MM.1S (cell line): ENCODE data around the gene ABHD16A.

Source experiments
- DNase-seq: peaks from one replicate; pipeline ENCODE4 v3.0.0-alpha.2; 2015
- H2AFZ ChIP-seq: fragments of 300-600 bp; sonication (generic); 2 replicates; pipeline ENCODE4 v1.6.0; 2016; ENCODE audit warnings: antibody characterized with exemption, low read length
- H3F3A ChIP-seq: fragments of 300-600 bp; sonication (generic); 2 replicates; pipeline ENCODE4 v1.6.1; 2016; ENCODE audit warnings: mild to moderate bottlenecking, antibody characterized with exemption, low read length, moderate library complexity, mixed read lengths; ENCODE audit not compliant: insufficient read depth
- H3K27ac ChIP-seq: fragments of 300-600 bp; sonication (generic); 2 replicates; pipeline ENCODE4 v1.5.1; 2016; ENCODE audit warnings: mild to moderate bottlenecking, low read length
- H3K27me3 ChIP-seq: fragments of 300-600 bp; sonication (generic); replicated peaks from 2 replicates; pipeline ENCODE4 v1.6.0; 2016; ENCODE audit warnings: low read length; ENCODE audit not compliant: insufficient read depth
- H3K36me3 ChIP-seq: fragments of 300-600 bp; sonication (generic); replicated peaks from 2 replicates; pipeline ENCODE4 v1.6.1; 2016; ENCODE audit warnings: mild to moderate bottlenecking, low read length, mixed read lengths; ENCODE audit not compliant: insufficient read depth
- H3K4me1 ChIP-seq: fragments of 300-600 bp; sonication (generic); 2 replicates; pipeline ENCODE4 v1.6.1; 2016; ENCODE audit warnings: low read length, mixed read lengths
- H3K4me2 ChIP-seq: fragments of 300-600 bp; sonication (generic); 2 replicates; pipeline ENCODE4 v1.6.0; 2016; ENCODE audit warnings: low read depth, low read length
- H3K4me3 ChIP-seq: fragments of 300-600 bp; sonication (generic); 2 replicates; pipeline ENCODE4 v1.5.1; 2016; ENCODE audit warnings: low read length, mixed read lengths
- H3K79me2 ChIP-seq: fragments of 300-600 bp; sonication (generic); 2 replicates; pipeline ENCODE4 v1.6.1; 2016; ENCODE audit warnings: mixed run types, low read length, mixed read lengths
- H3K9ac ChIP-seq: fragments of 300-600 bp; sonication (generic); 2 replicates; pipeline ENCODE4 v1.6.1; 2016; ENCODE audit warnings: low read length, mixed read lengths
- H3K9me2 ChIP-seq: fragments of 300-600 bp; sonication (generic); replicated peaks from 2 replicates; pipeline ENCODE4 v1.6.1; 2016; ENCODE audit warnings: mild to moderate bottlenecking, low read length, mixed read lengths; ENCODE audit not compliant: insufficient read depth
- H3K9me3 ChIP-seq: fragments of 300-600 bp; sonication (generic); replicated peaks from 2 replicates; pipeline ENCODE4 v1.6.1; 2016; ENCODE audit warnings: mild to moderate bottlenecking, low read length, mixed read lengths; ENCODE audit not compliant: insufficient read depth
- H4K20me1 ChIP-seq: fragments of 300-600 bp; sonication (generic); 2 replicates; pipeline ENCODE4 v1.6.1; 2016; ENCODE audit warnings: mild to moderate bottlenecking, low read length, moderate library complexity, mixed read lengths; ENCODE audit not compliant: insufficient read depth
- EZH2 ChIP-seq: fragments of 300-600 bp; sonication (generic); optimal IDR thresholded peaks from 2 replicates; pipeline ENCODE3; 2017; ENCODE audit warnings: low read depth, mild to moderate bottlenecking, antibody characterized with exemption, low read length, mixed read lengths
- EZH2phosphoT487 ChIP-seq: fragments of 300-600 bp; sonication (generic); IDR thresholded peaks from 2 replicates; pipeline ENCODE4 v1.6.1; 2018; ENCODE audit warnings: antibody characterized with exemption, low read length
- TF ChIP-seq, protein P1 (sequence below): fragments of 300-600 bp; sonication (generic); IDR thresholded peaks from 2 replicates; pipeline ENCODE4 v1.5.1; 2016; ENCODE audit warnings: antibody characterized with exemption, low read length, mixed read lengths

The ABHD16A gene

DNA sequence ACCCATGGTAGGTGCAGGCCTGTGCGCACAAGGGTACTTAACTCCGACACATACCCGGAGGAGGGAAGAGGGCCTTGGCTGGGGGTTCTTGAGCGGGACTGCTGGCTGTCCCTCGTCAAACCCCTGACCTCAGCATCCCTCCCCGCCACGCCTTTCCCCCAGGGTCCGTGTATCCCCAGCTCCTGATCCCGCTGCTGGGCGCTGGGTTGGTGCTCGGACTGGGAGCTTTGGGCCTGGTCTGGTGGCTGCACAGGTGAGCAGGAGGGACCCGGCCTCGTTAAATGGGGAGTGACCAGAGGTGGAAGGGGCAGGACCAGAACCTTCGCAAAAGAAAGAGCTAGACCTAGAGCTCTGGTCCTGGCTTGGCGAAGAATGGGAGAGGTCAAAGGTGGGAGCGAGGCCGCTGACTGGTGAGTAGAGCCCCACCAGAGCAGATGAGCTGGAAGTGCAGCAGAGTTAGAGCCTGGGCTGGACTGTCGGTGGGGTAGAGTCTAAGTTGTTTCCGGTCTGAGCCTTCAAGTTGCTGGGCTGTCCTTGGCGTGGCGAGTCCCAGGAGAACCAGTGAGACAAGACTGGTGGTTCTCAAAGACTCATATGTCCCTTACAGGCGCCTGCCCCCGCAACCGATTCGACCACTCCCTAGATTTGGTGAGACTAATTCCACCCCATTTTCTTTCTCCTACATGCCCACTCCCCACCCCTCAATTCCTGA lies 21.0 kb upstream of the ABHD16A start:
- Histone ChIP-seq H3K36me3 (no peaks in the 10 kb centered on the region), H3K9me2 (no peaks in the 10 kb centered on the region), H3K27me3 (no peaks in the 10 kb centered on the region), H3F3A (peaks cover 32% of the 10 kb centered on the region), H3K4me2 (no peak overlapping the region), H3K4me3 (no peak overlapping the region), H2AFZ (no peak overlapping the region), H3K79me2 (peaks cover 8% of the 10 kb centered on the region; the same call in 1 of the 2 replicates), H3K4me1 (peaks cover 28% of the 10 kb centered on the region), H3K9ac (no peak overlapping the region), H4K20me1 (no peaks in the 10 kb centered on the region), H3K27ac (no peak overlapping the region), H3K9me3 (no peaks in the 10 kb centered on the region)
- no peak for DNase-seq
- TF ChIP-seq EZH2 (no peak), EZH2phosphoT487 (no peak)
- TF ChIP-seq, protein P1, sequence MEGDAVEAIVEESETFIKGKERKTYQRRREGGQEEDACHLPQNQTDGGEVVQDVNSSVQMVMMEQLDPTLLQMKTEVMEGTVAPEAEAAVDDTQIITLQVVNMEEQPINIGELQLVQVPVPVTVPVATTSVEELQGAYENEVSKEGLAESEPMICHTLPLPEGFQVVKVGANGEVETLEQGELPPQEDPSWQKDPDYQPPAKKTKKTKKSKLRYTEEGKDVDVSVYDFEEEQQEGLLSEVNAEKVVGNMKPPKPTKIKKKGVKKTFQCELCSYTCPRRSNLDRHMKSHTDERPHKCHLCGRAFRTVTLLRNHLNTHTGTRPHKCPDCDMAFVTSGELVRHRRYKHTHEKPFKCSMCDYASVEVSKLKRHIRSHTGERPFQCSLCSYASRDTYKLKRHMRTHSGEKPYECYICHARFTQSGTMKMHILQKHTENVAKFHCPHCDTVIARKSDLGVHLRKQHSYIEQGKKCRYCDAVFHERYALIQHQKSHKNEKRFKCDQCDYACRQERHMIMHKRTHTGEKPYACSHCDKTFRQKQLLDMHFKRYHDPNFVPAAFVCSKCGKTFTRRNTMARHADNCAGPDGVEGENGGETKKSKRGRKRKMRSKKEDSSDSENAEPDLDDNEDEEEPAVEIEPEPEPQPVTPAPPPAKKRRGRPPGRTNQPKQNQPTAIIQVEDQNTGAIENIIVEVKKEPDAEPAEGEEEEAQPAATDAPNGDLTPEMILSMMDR: no peak

DNA sequence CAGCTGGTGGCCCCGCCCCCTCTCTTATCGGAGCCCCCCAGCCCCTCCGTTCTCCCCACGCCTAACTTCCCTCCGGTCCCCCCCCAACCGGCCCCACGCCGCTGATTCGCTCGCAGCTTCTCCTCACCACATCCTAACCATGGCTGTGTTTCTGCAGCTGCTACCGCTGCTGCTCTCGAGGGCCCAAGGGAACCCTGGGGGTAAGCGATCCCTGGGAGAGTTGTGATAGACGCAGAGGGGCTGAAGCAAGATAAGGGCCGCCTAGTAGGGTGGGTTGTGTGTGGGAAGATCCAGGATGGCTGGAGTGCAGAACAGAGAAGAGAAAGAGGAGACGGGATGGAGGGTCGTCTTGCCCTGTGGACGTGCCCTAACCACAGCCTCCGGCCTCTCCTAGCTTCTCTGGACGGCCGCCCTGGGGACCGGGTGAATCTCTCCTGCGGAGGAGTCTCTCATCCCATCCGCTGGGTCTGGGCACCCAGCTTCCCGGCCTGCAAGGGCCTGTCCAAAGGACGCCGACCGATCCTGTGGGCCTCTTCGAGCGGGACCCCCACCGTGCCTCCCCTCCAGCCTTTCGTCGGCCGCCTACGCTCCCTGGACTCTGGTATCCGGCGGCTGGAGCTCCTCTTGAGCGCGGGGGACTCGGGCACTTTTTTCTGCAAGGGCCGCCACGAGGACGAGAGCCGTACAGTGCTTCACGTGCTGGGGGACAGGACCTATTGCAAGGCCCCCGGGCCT lies 20.3 kb upstream of the ABHD16A start, which contains the start of gene MPIG6B:
Gene MPIG6B (plus strand): TSS at position 129 of the 735 bp plus-strand sequence. CDS start 11 bp downstream, at position 140.
- TF ChIP-seq, protein P1: no peak
- TF ChIP-seq EZH2phosphoT487 (no peak), EZH2 (no peak)
- H3K27ac ChIP-seq: no peak within 1 kb of the TSS
- no peak for DNase-seq
- no peaks in the 10 kb centered on the region for H3K9me3 ChIP-seq
- H3K36me3 ChIP-seq: no peaks in the 10 kb centered on the region
- H3K9ac ChIP-seq: no peak within 1 kb of the TSS
- H3K79me2 ChIP-seq: 0 out of 2 replicates have a peak, but pooled peaks cover 2% of the 10 kb centered on the region
- no peaks in the 10 kb centered on the region for H4K20me1 ChIP-seq
- no peaks in the 10 kb centered on the region for H3K27me3 ChIP-seq
- H3K4me2 ChIP-seq: no peak within 1 kb of the TSS
- H2AFZ ChIP-seq: no peak within 1 kb of the TSS
- peaks cover 20% of the 10 kb centered on the region for H3K4me1 ChIP-seq
- no peak within 1 kb of the TSS for H3K4me3 ChIP-seq
- H3F3A ChIP-seq: peaks cover 25% of the 10 kb centered on the region
- no peaks in the 10 kb centered on the region for H3K9me2 ChIP-seq

DNA sequence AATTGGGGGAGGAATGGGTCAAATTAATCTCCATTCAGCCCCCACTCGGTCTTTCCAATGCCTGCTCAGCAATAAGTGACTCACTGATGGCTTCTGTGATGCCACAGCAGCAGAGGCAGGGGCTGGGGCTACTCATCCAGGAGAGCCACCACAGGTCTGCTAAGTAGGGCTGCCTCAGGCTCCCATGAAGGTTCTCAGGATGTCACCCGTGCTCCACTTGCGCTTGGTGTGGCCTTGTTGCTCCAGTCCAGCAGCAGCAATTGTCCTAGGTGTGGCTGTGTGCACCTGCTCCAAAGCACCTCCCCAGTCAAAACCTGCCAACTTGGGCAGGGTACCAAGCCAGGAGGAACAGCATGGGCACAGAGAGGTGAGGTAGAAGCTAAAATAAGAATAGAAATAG lies 19.0 kb upstream of the ABHD16A start:
- Histone ChIP-seq H3K27ac (no peak overlapping the region), H3K9me2 (no peaks in the 10 kb centered on the region), H3K36me3 (no peaks in the 10 kb centered on the region), H3K79me2 (no peaks in the 10 kb centered on the region), H3K4me1 (peaks cover 8% of the 10 kb centered on the region), H3K9me3 (no peaks in the 10 kb centered on the region), H3K4me3 (no peak overlapping the region), H2AFZ (no peak overlapping the region), H3K9ac (no peak overlapping the region), H3K27me3 (no peaks in the 10 kb centered on the region), H4K20me1 (no peaks in the 10 kb centered on the region), H3F3A (peaks cover 14% of the 10 kb centered on the region), H3K4me2 (no peak overlapping the region)
- TF ChIP-seq, protein P1: no peak
- no peak for TF ChIP-seq EZH2
- TF ChIP-seq EZH2phosphoT487: no peak
- no peak for DNase-seq
